ENCODE results near the gene PACSIN2.

PACSIN2 gene

DNA sequence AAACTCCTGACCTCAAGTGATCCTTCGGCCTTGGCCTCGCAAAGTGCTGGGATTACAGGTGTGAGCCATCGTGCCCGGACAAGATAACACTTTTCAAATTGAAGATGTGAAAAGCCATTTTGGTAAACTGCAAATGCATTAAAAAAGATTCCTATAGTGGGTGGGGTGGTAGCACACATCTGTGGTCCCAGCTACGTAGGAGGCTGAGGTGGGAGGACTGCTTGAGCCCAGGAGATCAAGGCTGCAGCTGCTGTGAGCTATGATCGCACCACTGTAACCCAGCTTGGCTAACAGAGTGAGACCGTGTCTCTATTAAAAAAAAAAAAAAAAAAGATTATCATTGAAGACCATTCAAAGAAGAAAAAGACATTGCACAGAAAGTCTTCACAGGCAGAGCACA is 140.9 kb downstream of the PACSIN2 start:
- H3K36me3 ChIP-seq (ENCODE audit: control insufficient read depth, insufficient read depth, low read length) = no peaks in the 10 kb centered on the region
- no peak overlapping the region for H3K4me2 ChIP-seq (ENCODE audit: low read length)
- TF ChIP-seq, protein P1, sequence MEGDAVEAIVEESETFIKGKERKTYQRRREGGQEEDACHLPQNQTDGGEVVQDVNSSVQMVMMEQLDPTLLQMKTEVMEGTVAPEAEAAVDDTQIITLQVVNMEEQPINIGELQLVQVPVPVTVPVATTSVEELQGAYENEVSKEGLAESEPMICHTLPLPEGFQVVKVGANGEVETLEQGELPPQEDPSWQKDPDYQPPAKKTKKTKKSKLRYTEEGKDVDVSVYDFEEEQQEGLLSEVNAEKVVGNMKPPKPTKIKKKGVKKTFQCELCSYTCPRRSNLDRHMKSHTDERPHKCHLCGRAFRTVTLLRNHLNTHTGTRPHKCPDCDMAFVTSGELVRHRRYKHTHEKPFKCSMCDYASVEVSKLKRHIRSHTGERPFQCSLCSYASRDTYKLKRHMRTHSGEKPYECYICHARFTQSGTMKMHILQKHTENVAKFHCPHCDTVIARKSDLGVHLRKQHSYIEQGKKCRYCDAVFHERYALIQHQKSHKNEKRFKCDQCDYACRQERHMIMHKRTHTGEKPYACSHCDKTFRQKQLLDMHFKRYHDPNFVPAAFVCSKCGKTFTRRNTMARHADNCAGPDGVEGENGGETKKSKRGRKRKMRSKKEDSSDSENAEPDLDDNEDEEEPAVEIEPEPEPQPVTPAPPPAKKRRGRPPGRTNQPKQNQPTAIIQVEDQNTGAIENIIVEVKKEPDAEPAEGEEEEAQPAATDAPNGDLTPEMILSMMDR (IDR thresholded peaks at IDR 0.05) = no peak
- no peaks in the 10 kb centered on the region for H3K27me3 ChIP-seq (ENCODE audit: control insufficient read depth, insufficient read depth, low read length)
- no peaks in the 10 kb centered on the region for H3K4me1 ChIP-seq
- H3K9ac ChIP-seq = no peak overlapping the region
- H2AFZ ChIP-seq = no peak overlapping the region
- no peak overlapping the region for H3K4me3 ChIP-seq (ENCODE audit: low read depth, low read length)
- H3K27ac ChIP-seq = no peak overlapping the region
- H3K9me3 ChIP-seq (ENCODE audit: control insufficient read depth, low read length) = no peaks in the 10 kb centered on the region
- H3K79me2 ChIP-seq = no peaks in the 10 kb centered on the region

DNA sequence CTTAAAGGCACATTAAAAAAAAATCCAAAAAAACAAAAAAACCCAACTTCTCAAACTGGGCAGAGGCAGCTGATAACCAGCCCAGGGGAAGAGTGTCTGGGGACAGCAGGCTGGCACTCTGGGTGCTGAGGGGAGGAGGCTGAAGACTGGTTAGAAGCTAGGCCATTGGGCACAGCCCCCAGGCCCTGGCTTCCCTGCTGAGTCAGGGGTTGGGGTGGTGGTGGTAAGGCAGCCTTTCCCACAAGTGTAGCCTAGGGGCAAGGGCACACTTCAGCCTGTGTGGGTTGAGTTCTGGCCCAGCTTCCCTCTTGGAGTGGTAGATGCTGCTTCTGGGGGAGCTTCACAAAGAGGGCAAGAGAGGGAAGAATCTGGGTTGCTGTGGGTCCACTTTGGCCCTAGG is 141.6 kb downstream of the PACSIN2 start:
- no peaks in the 10 kb centered on the region for H3K4me1 ChIP-seq

DNA sequence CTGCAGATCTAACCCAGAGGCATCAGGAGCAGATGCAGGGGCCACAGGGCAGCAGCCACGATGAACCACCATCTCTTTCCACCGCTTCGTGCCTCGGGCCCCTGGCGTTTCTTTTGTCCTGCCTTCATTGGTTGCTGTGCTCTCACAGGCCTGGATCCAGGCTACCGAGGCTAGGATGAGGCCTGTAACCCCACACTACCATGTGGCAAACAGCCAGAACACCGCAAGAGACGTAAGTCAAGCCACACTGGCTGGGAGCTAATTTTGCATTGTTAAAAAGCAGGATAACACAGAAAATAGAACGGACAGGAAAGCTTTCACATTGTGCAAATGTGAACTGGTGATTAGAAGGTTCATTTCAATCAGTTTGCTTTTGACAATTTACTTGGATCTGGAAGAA is 142.1 kb downstream of the PACSIN2 start:
- TF ChIP-seq, protein P1 (IDR thresholded peaks at IDR 0.05) = no peak
- Histone ChIP-seq H3K27ac (no peak overlapping the region), H3K36me3 (ENCODE audit: control insufficient read depth, insufficient read depth, low read length) (no peaks in the 10 kb centered on the region)

More for the DNA sequence above, 141.6 kb downstream of the PACSIN2 start:
- Histone ChIP-seq H3K79me2 (no peaks in the 10 kb centered on the region), H3K9ac (no peak overlapping the region), H3K4me3 (ENCODE audit: low read depth, low read length) (no peak overlapping the region), H2AFZ (no peak overlapping the region), H3K27me3 (ENCODE audit: control insufficient read depth, insufficient read depth, low read length) (no peaks in the 10 kb centered on the region), H3K9me3 (ENCODE audit: control insufficient read depth, low read length) (no peaks in the 10 kb centered on the region), H3K4me2 (ENCODE audit: low read length) (no peak overlapping the region), H3K27ac (no peak overlapping the region), H3K36me3 (ENCODE audit: control insufficient read depth, insufficient read depth, low read length) (no peaks in the 10 kb centered on the region)
- TF ChIP-seq, protein P1 (IDR thresholded peaks at IDR 0.05) = no peak

DNA sequence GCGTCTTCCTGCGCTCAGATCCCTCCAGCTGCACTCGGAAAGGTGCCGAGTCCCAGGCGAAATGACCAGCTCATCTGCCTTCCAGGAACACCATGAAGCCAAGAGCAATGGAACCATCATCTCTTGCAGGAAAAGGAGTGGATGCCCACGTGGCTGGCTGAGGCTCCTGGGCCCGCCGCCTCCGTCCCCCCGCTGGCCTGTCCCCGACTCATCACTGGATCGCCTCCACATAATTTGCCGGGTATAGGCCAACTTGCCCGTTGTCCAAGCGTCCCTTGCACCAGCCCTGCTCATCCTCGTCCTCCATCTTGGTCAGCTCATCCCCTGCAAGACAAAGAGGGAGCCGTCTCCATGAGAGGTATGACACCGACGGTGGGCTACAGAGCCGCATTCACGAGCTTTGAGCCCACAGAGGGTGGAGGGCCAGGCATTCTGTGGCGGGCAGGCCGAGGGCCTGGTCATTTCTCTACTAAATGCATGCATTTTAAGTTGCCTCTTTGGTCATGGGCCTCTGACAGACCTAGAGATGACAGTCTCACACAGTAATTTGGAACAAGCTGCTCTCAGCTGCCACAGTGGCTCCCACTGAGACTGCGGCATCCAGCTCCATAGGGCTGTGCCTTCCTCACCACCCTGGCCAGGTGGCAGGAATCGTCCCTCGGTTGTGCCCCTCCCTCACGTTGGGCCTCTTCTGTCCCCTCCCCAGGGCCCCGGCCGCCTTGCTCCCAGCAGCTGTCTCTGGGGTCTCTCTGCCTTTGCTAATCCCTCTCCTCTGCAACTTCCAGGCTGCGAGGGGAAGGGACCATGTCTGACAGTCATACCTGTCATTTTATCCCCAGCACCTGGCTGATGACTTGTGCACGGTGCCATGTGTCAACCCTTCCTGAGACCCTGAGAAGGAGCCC is 143.6 kb downstream of the PACSIN2 start:
- H3K79me2 ChIP-seq = no peaks in the 10 kb centered on the region
- no peak overlapping the region for H3K27ac ChIP-seq
- H2AFZ ChIP-seq = no peak overlapping the region
- H3K36me3 ChIP-seq (ENCODE audit: control insufficient read depth, insufficient read depth, low read length) = no peaks in the 10 kb centered on the region
- no peak overlapping the region for H3K4me3 ChIP-seq (ENCODE audit: low read depth, low read length)
- no peak overlapping the region for H3K9ac ChIP-seq
- H3K4me1 ChIP-seq = no peaks in the 10 kb centered on the region
- TF ChIP-seq, protein P1 (IDR thresholded peaks at IDR 0.05) = no peak
- H3K9me3 ChIP-seq (ENCODE audit: control insufficient read depth, low read length) = no peaks in the 10 kb centered on the region
- no peak overlapping the region for H3K4me2 ChIP-seq (ENCODE audit: low read length)
- H3K27me3 ChIP-seq (ENCODE audit: control insufficient read depth, insufficient read depth, low read length) = no peaks in the 10 kb centered on the region

More for the DNA sequence above, 142.1 kb downstream of the PACSIN2 start:
- Histone ChIP-seq H3K4me2 (ENCODE audit: low read length) (no peak overlapping the region), H3K27me3 (ENCODE audit: control insufficient read depth, insufficient read depth, low read length) (no peaks in the 10 kb centered on the region), H2AFZ (no peak overlapping the region), H3K4me1 (no peaks in the 10 kb centered on the region), H3K79me2 (no peaks in the 10 kb centered on the region), H3K9me3 (ENCODE audit: control insufficient read depth, low read length) (no peaks in the 10 kb centered on the region), H3K4me3 (ENCODE audit: low read depth, low read length) (no peak overlapping the region), H3K9ac (no peak overlapping the region)

Data from parathyroid adenoma (tissue), 2 donors.